GF-D8 (cell line): ENCODE data around the gene SCEL.
"Not testable (repeated sequence)": the region's sequence is repeated elsewhere in the genome, so short reads cannot be mapped to it uniquely, and the experiment has no call there.

Source experiments
- DNase-seq: peaks from one replicate; lab custom pipeline; 2025; lab: John Stamatoyannopoulos, UW

Gene SCEL

DNA sequence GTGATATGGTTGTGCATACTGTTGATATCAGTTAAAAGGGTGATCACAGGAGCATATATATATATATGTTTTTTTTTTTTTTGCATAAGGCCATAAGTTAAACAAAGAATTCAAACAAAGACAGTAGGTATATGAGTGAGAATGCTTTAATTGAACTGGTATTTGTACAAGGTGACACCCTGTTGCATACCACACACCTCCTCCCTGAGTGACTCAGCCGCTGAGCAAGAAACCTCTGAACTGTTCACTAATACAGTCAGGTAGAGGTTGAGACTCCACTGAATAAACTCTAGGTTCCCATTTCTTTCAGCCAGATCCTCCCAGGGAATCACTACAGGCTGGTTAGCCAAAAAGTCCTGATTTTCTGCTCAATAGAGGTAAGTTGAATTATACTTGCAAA, at the start of gene SCEL:
SCEL (plus strand) TSS at position 259 of the 400 bp plus-strand sequence. CDS start 20,170 bp downstream, outside the sequence.
- DNase-seq: no peak

GRCh38 chr13:77489566-77490337, 45.8 kb upstream of the SCEL start:
- DNase-seq: no peak

DNA sequence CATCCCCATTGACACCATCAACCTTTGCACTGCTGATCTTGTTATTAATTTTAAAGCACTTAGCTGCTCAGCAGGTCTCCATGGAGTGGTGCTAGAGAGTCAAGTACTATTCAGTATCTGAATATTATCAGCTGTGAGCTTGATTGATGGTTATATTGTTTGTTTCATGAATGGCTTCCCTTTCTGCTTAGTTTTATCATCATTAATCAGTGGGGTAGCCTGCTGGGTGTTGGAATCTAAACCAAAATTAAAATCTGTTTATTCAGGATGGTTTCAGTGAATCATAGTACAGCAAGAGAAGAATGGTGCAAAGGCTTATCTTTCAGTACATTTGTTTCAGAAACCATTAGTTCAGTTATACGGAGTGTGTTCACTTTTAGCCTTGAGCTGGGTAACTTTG, 42.5 kb upstream of the SCEL start:
- DNase-seq: no peak

GRCh38 chr13:77494226-77494625, 41.3 kb upstream of the SCEL start:
- DNase-seq: no peak

GRCh38 chr13:77497350-77497749, 38.2 kb upstream of the SCEL start:
- DNase-seq: no peak

DNA sequence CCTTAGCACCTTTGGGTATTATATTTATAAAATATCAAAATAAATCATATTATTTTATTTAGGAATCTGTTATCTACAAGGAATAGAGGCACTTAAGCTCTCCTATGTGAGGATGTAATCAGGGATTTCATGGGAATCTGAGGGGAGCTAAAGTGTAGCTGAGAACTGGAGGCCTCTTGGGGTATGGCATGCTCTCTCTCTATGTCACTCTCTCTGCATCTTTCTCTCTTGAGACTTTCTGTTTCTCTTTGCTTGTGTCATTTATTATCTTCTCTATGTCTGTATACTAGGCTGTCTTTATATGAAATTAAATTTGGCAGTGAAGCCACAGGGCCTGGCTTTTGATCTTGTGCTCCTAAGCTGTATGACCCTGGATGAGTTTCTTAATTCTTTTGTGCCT, 37.7 kb upstream of the SCEL start:
- DNase-seq: no peak

DNA sequence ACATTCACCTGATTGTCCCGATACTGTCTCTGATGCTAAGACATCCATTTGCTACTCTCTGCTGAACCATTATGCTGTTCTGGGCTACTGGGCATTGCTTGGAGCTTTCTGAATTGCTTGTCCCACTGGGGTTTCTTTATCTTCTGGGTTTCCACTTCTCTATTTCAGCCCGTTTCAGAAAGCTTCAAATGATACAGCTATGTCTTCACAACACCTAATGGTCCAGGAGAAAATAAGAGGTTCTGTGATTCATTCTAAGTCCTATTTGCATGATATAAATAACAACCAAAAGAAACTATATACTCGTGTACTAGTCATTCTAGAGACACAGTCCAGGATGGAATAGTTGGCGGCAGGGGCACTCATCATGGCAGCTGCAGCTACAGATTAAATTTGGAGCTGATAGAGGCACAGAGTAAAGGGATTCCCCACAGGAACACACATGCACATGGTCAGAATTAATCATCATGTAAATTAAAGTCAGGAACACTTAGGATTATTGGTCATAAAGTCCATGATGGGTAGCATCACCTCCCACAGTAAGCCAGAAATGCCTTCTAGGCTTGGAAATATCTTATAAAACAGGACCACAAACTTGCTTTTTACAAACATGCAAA, 33.3 kb upstream of the SCEL start:
- no peak for DNase-seq

- DNase-seq: no peak
Observed at GRCh38 chr13:77503398-77503797, 32.1 kb upstream of the SCEL start.

DNA sequence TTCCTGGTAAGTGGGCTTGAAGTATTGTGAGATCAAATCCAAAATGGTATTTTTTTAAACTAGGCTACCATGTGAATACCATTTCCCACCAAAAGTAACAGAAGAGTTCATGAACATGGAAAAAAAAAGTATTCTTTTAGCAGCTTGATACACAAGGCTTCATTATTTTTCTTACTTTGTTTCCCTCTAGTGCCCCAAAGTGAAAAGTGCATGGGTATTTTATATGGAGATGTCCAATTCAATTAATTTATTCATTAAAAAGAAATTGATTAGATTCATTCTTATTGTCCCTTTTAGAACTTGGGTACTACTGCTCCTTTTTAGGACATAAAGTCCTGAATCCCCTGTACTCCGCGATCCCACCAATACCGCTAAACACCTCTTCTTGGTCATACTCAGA, 28.6 kb upstream of the SCEL start:
- DNase-seq: no peak

DNA sequence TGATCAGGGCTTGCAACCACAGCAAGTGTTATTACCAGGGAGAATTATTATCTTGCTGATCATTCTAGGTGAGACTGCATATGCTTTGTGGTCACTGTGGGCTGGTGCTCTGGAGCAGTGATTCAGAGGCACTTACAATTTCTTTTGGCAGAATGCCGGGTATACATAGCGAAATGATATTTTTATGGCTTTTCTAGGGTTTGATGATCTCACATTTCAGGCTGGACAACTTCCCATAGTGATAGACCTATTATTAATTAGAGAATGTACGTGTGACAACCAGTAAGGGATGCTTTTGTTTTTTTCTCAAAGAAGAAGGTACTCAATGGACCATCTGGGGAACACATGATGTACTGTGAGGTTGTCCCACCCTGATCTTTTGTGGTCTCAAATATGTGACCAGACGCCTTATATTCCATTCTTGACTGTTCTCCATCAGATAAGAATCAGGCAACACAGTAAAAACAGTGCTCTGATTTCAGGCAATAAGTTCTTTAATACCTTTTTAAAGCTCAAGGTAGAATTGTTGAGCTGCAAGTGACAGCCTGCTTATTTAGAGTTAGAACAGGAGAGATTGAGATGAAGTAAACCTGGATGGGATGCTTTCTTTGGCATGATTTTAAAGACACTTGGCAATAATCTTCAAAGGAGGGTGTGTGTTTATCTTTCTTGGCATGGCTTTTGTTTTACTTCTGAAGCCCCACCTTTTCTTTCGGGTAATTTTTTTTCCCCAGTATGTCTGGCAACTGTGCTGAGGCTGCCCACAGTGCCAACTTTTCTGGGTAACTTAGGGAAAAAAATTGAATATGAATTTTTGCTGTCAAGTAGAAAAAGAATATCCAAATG, 27.4 kb upstream of the SCEL start:
- no peak for DNase-seq

GRCh38 chr13:77508959-77509620, 26.4 kb upstream of the SCEL start:
- no peak for DNase-seq

DNA sequence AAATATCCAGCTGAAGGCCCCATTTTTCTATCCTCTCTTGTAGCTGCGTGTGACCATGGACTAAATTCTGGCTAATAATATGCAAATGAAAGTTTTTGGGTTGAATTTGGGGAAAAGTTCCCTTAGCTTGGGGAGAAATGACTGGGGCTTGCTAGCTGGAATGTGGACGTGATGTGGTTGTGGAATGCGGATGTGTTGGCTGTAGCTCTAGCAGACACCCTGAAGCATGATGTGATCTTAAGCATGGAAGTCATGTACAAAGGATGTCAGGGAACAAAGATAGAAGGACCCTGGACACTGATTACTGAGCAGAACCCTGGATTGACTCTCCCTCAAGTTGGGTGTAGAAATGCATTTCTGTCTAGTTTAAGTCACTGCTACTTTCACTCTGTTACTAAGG, 25.4 kb upstream of the SCEL start:
- DNase-seq: no peak

- no peak for DNase-seq
Observed at GRCh38 chr13:77511552-77511951, 24.0 kb upstream of the SCEL start.

DNA sequence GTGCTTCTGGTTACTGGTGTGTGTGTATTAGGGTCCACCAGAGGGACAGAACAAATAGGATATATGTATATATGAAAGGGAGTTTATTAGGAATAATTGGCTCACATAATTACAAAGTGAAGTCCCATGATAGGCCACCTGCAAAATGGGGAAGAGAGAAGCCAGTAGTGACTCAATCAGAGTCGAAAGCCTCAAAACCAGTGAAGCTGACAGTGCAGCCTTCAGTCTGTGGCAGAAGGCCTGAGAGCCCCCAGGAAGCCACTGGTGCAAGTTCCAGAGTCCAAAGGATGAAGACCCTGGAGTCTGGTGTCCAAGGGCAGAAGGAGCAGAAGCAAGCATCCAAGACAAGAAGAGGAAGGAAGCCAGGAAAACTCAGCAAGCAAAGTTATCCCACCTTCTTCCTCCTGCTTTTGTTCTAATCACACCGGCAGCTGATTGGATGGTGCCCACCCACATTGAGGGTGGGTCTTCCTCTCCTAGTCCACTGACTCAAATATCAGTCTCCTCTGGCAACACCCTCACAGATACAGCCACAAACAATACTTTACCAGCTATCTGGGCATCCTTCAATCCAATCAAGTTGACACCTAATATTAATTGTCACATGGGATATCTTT, 21.7 kb upstream of the SCEL start:
- DNase-seq: no peak

- DNase-seq: no peak
Observed at GRCh38 chr13:77514336-77514726, 21.2 kb upstream of the SCEL start.

GRCh38 chr13:77515785-77516184, 19.7 kb upstream of the SCEL start:
- no peak for DNase-seq

- DNase-seq: no peak
Observed at GRCh38 chr13:77516342-77516789, 19.1 kb upstream of the SCEL start.

DNA sequence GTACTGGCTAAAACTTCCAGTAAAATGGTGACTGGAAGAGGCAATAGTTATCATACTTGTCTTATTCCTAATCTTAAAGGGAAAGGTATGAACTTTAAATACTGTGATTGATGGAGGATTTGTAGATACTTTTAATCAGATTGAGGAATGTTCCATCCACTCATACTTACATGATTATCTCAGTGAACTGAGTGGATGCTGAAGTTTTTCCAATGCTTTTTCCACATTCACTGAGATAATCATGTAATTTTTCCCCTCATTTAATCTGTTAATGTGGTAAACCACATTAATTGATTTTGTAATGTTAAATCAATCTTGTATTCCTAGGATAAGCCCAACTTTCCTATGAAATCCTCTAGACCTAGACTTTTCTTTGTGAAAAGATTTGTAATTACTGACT, 17.2 kb upstream of the SCEL start:
- DNase-seq: no peak

- not testable (repeated sequence) for DNase-seq
Observed at GRCh38 chr13:77519396-77519795, 16.1 kb upstream of the SCEL start.

GRCh38 chr13:77519808-77520207, 15.7 kb upstream of the SCEL start:
- DNase-seq: no peak

DNA sequence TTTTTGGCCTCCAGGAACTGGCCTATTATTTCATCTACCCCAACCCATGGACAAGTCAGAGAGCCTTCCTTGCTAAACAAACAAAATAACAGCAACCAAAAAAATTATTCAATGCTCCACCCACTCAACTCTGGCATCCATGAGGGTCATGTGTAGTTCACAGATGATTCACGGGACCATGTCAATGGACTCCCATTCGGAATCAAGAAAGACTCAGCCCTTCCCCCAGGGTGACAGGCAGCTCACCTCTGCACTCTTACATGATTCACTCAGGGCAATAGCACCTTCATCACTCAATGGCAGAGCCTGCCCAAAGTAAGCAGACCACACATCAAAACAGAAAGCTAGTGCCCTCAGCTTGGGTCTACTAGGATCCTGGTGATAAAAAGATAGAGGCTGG, 14.3 kb upstream of the SCEL start:
- DNase-seq: no peak
